B cell (primary cell): ENCODE data around the gene RABL6. TPM values are rescaled to one million over a fixed set of nuclear protein-coding genes. Genes with fewer than 3 reads are reported as not detected.
A peak's percentile ranks its signal among the peaks of the same experiment; 100 is the strongest.

Experiments used
- ATAC-seq: fragments of 200-7000 bp; cut with Tn5 transposase; one replicate; pipeline ENCODE4 v1.10.0; 2021; ENCODE audit warnings: low read depth, mild to moderate bottlenecking, moderate number of reproducible peaks, moderate library complexity
- CTCF ChIA-PET: fragments of 350-600 bp; sonication (Branson Sonifier 250); formaldehyde crosslinking; loops from one replicate; lab custom pipeline; 2021; ENCODE audit warnings: antibody characterized with exemption, inconsistent platforms; lab: Charles Lee
- POLR2A ChIA-PET: fragments of 350-600 bp; sonication (Branson Sonifier 250); formaldehyde crosslinking; loops from one replicate; lab custom pipeline; 2021; ENCODE audit warnings: antibody characterized with exemption; lab: Charles Lee
- DNase-seq: peaks from one replicate; pipeline ENCODE4 v3.0.0; 2013
- H2AFZ ChIP-seq: 2 replicates; pipeline ENCODE4 v1.6.1; 2012; ENCODE audit warnings: mild to moderate bottlenecking, low read depth, low read length; ENCODE audit not compliant: insufficient read depth, poor library complexity, severe bottlenecking
- H3K27ac ChIP-seq, 2 donors: 1 replicate in 1 of 2; 2 replicates in 1 of 2; pipeline ENCODE4 v1.5.1; 2012 to 2013; ENCODE audit warnings: low read length in 2 of 2, mild to moderate bottlenecking in 2 of 2, moderate library complexity in 1 of 2
- H3K27me3 ChIP-seq, 4 experiments: fragments of 200-600 bp in 1 of 4; sonication (generic) in 1 of 4; replicated peaks in 1 of 4; 1 replicate in 2 of 4; 2 replicates in 2 of 4; pipeline versions ENCODE4 v1.6.1 to v1.7.0; 2013 to 2016; ENCODE audit warnings: low read length in 3 of 4, mild to moderate bottlenecking in 2 of 4, mixed read lengths in 1 of 4, moderate library complexity in 1 of 4; ENCODE audit not compliant: insufficient read depth in 4 of 4, control insufficient read depth in 3 of 4; ENCODE audit errors: control extremely low read depth in 1 of 4
- H3K36me3 ChIP-seq, 2 experiments: replicated peaks in 1 of 2; 1 replicate in 1 of 2; 2 replicates in 1 of 2; pipeline versions ENCODE4 v1.6.1 to v1.7.1; 2013; ENCODE audit warnings: low read length in 1 of 2; ENCODE audit not compliant: insufficient read depth in 2 of 2, control insufficient read depth in 1 of 2; ENCODE audit errors: control extremely low read depth in 1 of 2, extremely low read depth in 1 of 2
- H3K4me1 ChIP-seq, 2 donors: fragments of 200-600 bp in 1 of 2; sonication (generic) in 1 of 2; 1 replicate in 1 of 2; 2 replicates in 1 of 2; pipeline versions ENCODE4 v1.5.1 to v1.6.1; 2013 to 2017; ENCODE audit warnings: low read length in 2 of 2; ENCODE audit not compliant: control insufficient read depth in 2 of 2, insufficient read depth in 2 of 2
- H3K4me2 ChIP-seq: replicated peaks from 2 replicates; pipeline ENCODE3; 2012; ENCODE audit warnings: mild to moderate bottlenecking, low read depth, low read length; ENCODE audit not compliant: poor library complexity, severe bottlenecking
- H3K4me3 ChIP-seq, 5 experiments: fragments of 200-600 bp in 1 of 5; sonication (generic) in 1 of 5; 1 replicate in 3 of 5; 2 replicates in 2 of 5; pipeline versions ENCODE4 v1.5.1 to v1.7.0; 2011 to 2016; ENCODE audit warnings: low read length in 4 of 5, mild to moderate bottlenecking in 4 of 5, low read depth in 2 of 5, control low read depth in 1 of 5, moderate library complexity in 1 of 5; ENCODE audit not compliant: insufficient read depth in 1 of 5; ENCODE audit errors: control extremely low read depth in 1 of 5, extremely low read depth in 1 of 5
- H3K79me2 ChIP-seq: fragments of 200-600 bp; sonication (generic); one replicate; pipeline ENCODE4 v1.6.0; 2016; ENCODE audit warnings: low read length; ENCODE audit not compliant: control insufficient read depth, insufficient read depth
- H3K9ac ChIP-seq: fragments of 200-600 bp; sonication (generic); 2 replicates; pipeline ENCODE4 v1.6.1; 2017; ENCODE audit warnings: mild to moderate bottlenecking, low read length, moderate library complexity
- H3K9me3 ChIP-seq, 3 donors: one replicate each; pipeline versions ENCODE4 v1.6.1 to v1.7.1; 2013; ENCODE audit warnings: low read length in 2 of 3; ENCODE audit not compliant: control insufficient read depth in 2 of 3, insufficient read depth in 1 of 3; ENCODE audit errors: control extremely low read depth in 1 of 3
- H4K20me1 ChIP-seq: 2 replicates; pipeline ENCODE4 v1.6.0; 2012; ENCODE audit warnings: mild to moderate bottlenecking, low read length; ENCODE audit not compliant: insufficient read depth, control insufficient read depth, poor library complexity, severe bottlenecking
- H3K27ac Mint-ChIP-seq: one replicate; pipeline ENCODE4 v1.8.0; 2021; ENCODE audit warnings: mixed read lengths
- H3K27me3 Mint-ChIP-seq: one replicate; pipeline ENCODE4 v1.8.0; 2021; ENCODE audit warnings: mixed read lengths
- H3K4me1 Mint-ChIP-seq: one replicate; pipeline ENCODE4 v1.8.0; 2021; ENCODE audit warnings: mixed read lengths
- H3K4me3 Mint-ChIP-seq: one replicate; pipeline ENCODE4 v1.8.0; 2021; ENCODE audit warnings: mixed read lengths
- H3K9me3 Mint-ChIP-seq: one replicate; pipeline ENCODE4 v1.8.0; 2022; ENCODE audit warnings: mixed read lengths; ENCODE audit not compliant: insufficient read depth
- EZH2 ChIP-seq: IDR thresholded peaks from 2 replicates; pipeline ENCODE4 v1.6.1; 2012; ENCODE audit warnings: borderline replicate concordance, low read depth, mild to moderate bottlenecking, moderate library complexity, low read length; ENCODE audit not compliant: insufficient read depth, poor library complexity, severe bottlenecking
- WGBS: methylation state at CpG from one replicate; pipeline ENCODE4 v1.1.5; 2013; ENCODE audit warnings: missing lambda C conversion rate; ENCODE audit not compliant: insufficient coverage; 5-methylcytosine and 5-hydroxymethylcytosine counted together
- intact Hi-C: fragments of 100-400 bp; cut with micrococcal nuclease; formaldehyde crosslinking; loops from one replicate; pipeline ENCODE4 v1.10.0; 2022
- polyA plus RNA-seq: library from polyadenylated mRNA; depleted of rRNA; stranded (reverse); fragments of >200 nt; gene quantifications from 2 replicates; pipeline ENCODE4 v1.2.3, GENCODE V29; 2012
- total RNA-seq, 2 donors: library from RNA; stranded (reverse); fragments of 120-200 nt in 1 of 2; gene quantifications; 1 replicate in 1 of 2; 2 replicates in 1 of 2; pipeline versions ENCODE4 v1.2.3 to v1.2.4, GENCODE V29; 2013 to 2022
- TF ChIP-seq, protein P1 (sequence below): fragments of 200-600 bp; IDR thresholded peaks from one replicate; pipeline ENCODE4 v1.8.0; 2022; ENCODE audit warnings: antibody characterized with exemption, mild to moderate bottlenecking

Gene RABL6
- total and polyA plus RNA-seq, 2 donors (not counting 1 experiment from before 2014, with no cell fraction given), result 33.6 to 70.5 TPM

DNA sequence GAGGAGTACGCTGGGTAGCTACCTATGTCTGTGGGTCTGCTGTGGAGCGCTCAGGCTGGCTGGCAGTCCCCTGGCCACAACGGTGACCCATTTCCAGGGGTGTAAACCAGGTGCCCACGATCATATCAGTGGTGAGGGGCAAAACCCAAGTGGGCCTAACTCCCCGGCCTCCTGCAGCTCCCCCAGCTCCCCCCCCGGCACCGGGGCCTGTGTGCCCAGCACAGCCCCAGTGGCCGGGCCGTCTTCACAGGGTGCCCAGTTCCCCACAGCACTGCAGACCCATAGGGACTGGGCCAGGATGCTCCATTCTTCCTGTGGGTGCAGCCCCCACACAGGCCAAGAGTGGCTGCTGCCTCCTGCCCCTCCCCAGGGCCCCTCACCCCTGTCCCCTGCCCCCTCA, 48.7 kb upstream of the RABL6 start:
- no peak for ATAC-seq
- Histone ChIP-seq H3K79me2 (peaks cover 3% of the 10 kb centered on the region), H3K36me3 (no peaks in the 10 kb centered on the region), H2AFZ (no peak overlapping the region), H3K9me3 (peaks cover 0 to 39% (median 3%) of the 10 kb centered on the region in 3 donors), H3K27me3 (peaks cover 0 to 3% (median 0%) of the 10 kb centered on the region in 4 experiments), H3K4me1 (peaks cover 56 to 85% of the 10 kb centered on the region in 2 donors), H3K4me2 (peak overlapping the region; percentile 70), H3K27ac (peak overlapping the region; percentile 50 to 80), H3K9ac (no peak overlapping the region), H3K4me3 (no peak overlapping the region), H4K20me1 (no peaks in the 10 kb centered on the region)
- ChIA-PET CTCF (interaction anchor here (0.6 to 4.9 kb wide), 8 partner anchors 9 to 211 kb away, joined by 3 to 102 read pairs (median 8); partner anchors contain the start of gene LCN6), POLR2A (interaction anchor here (2.0 to 6.1 kb wide), 3 partner anchors 9 to 58 kb away, joined by 8 to 83 read pairs (median 39); partner anchors contain the start of gene LCN6)
- H3K4me1 Mint-ChIP-seq, result peaks cover 56% of the 10 kb centered on the region
- peak overlapping the region; percentile 81 for H3K4me3 Mint-ChIP-seq
- H3K9me3 Mint-ChIP-seq, result no peaks in the 10 kb centered on the region
- intact Hi-C loops, result loop anchor here (2.0 to 10.0 kb wide), 3 partner anchors 16 to 214 kb away; partner anchors contain the start of genes LCN10 and NOTCH1
- H3K27me3 Mint-ChIP-seq, result no peaks in the 10 kb centered on the region
- TF ChIP-seq, protein P1, sequence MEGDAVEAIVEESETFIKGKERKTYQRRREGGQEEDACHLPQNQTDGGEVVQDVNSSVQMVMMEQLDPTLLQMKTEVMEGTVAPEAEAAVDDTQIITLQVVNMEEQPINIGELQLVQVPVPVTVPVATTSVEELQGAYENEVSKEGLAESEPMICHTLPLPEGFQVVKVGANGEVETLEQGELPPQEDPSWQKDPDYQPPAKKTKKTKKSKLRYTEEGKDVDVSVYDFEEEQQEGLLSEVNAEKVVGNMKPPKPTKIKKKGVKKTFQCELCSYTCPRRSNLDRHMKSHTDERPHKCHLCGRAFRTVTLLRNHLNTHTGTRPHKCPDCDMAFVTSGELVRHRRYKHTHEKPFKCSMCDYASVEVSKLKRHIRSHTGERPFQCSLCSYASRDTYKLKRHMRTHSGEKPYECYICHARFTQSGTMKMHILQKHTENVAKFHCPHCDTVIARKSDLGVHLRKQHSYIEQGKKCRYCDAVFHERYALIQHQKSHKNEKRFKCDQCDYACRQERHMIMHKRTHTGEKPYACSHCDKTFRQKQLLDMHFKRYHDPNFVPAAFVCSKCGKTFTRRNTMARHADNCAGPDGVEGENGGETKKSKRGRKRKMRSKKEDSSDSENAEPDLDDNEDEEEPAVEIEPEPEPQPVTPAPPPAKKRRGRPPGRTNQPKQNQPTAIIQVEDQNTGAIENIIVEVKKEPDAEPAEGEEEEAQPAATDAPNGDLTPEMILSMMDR, result no peak
- TF ChIP-seq EZH2, result no peak
- no peak for DNase-seq
- H3K27ac Mint-ChIP-seq, result peak overlapping the region; percentile 95
- WGBS, result 81% methylated on average over 9 of the region's 9 CpGs
